ENCODE results near the gene PRUNE2. TPM values are rescaled to one million over a fixed set of nuclear protein-coding genes. Genes with fewer than 3 reads are reported as not detected.

The PRUNE2 gene
- total RNA-seq, 4 donors from 2014 or later: 586 to 728 (median 654) TPM

DNA sequence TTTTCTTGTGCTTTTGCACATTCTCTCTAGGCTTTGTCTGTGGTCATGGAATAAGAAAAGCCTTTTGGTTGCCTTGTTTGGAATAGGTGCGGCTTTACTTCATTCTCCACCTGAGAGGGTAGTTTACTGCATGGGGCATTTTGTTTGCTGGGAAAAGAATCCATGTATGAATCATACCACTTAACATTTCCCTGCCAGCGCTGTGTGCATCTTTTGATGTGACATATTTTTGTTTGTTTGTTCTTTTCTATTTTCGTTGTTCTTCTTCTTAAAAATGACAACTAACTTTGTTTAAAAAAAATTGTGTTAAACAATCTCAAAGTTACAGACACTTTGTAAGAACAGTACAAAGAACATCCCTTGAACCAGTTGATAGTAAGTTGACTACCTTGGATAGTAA lies 333.8 kb downstream of the PRUNE2 start:
- H3K4me1 ChIP-seq: peaks cover 0 to 15% (median 3%) of the 10 kb centered on the region in 4 donors
- intact Hi-C loops (cut with DNase I): no loop called here
- peaks cover 0 to 13% (median 4%) of the 10 kb centered on the region in 4 donors for H3K9me3 ChIP-seq
- WGBS: 81% methylated on average over 3 of the region's 3 CpGs
- TF ChIP-seq POLR2AphosphoS5 (IDR thresholded peaks at IDR 0.05): no peak
- H3K4me3 ChIP-seq: peak overlapping the region in 3 of 4 donors; percentile 50 to 62 (median 57)
- H3K27me3 ChIP-seq: peaks cover 0 to 17% (median 4%) of the 10 kb centered on the region in 4 donors
- H3K27ac ChIP-seq (replicated peaks in 1 of 4): no peak overlapping the region
- no peaks in the 10 kb centered on the region for H3K36me3 ChIP-seq
- DNase-seq (ENCODE audit: extremely low spot score): peak; percentile 37

DNA sequence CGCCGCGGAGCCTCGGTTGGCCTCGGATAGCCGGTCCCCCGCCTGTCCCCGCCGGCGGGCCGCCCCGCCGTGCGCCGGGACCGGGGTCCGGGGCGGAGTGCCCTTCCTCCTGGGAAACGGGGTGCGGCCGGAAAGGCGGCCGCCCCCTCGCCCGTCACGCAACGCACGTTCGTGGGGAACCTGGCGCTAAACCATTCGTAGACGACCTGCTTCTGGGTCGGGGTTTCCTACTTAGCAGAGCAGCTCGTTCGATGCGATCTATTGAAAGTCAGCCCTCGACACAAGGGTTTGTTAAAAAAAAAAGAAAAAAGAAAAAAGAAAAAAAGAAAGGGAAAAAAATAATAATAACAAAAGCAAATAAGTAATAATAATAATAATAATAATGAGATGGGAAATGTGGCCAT lies 334.2 kb downstream of the PRUNE2 start:
- peak; percentile 84 for DNase-seq (ENCODE audit: extremely low spot score)
- H3K36me3 ChIP-seq: no peaks in the 10 kb centered on the region
- H3K4me3 ChIP-seq: peak overlapping the region; percentile 50 to 62 (median 54)
- 36% methylated on average over 37 of the region's 37 CpGs for WGBS
- intact Hi-C loops (cut with DNase I): no loop called here
- TF ChIP-seq EP300 (IDR thresholded peaks at IDR 0.05) (no peak), POLR2AphosphoS5 (IDR thresholded peaks at IDR 0.05) (no peak), POLR2A (IDR thresholded peaks at IDR 0.05; ENCODE audit: low read depth) (no peak)
- TF ChIP-seq, protein P1, sequence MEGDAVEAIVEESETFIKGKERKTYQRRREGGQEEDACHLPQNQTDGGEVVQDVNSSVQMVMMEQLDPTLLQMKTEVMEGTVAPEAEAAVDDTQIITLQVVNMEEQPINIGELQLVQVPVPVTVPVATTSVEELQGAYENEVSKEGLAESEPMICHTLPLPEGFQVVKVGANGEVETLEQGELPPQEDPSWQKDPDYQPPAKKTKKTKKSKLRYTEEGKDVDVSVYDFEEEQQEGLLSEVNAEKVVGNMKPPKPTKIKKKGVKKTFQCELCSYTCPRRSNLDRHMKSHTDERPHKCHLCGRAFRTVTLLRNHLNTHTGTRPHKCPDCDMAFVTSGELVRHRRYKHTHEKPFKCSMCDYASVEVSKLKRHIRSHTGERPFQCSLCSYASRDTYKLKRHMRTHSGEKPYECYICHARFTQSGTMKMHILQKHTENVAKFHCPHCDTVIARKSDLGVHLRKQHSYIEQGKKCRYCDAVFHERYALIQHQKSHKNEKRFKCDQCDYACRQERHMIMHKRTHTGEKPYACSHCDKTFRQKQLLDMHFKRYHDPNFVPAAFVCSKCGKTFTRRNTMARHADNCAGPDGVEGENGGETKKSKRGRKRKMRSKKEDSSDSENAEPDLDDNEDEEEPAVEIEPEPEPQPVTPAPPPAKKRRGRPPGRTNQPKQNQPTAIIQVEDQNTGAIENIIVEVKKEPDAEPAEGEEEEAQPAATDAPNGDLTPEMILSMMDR (IDR thresholded peaks at IDR 0.05): no peak
- peaks cover 0 to 17% (median 4%) of the 10 kb centered on the region in 4 donors for H3K27me3 ChIP-seq
- H3K9me3 ChIP-seq: peaks cover 0 to 13% (median 4%) of the 10 kb centered on the region in 4 donors
- H3K27ac ChIP-seq (replicated peaks in 1 of 4): peak overlapping the region in 3 of 4 donors; percentile 26 to 57 (median 28)
- peaks cover 0 to 15% (median 3%) of the 10 kb centered on the region in 4 donors for H3K4me1 ChIP-seq

GRCh38 chr9:76571288-76571687 lies 334.6 kb downstream of the PRUNE2 start:
- intact Hi-C loops (cut with DNase I): no loop called here
- WGBS: 38% methylated on average over 3 of the region's 3 CpGs
- Histone ChIP-seq H3K9me3 (peaks cover 0 to 13% (median 4%) of the 10 kb centered on the region in 4 donors), H3K27me3 (peaks cover 0 to 17% (median 4%) of the 10 kb centered on the region in 4 donors), H3K36me3 (no peaks in the 10 kb centered on the region), H3K4me1 (peaks cover 0 to 15% (median 3%) of the 10 kb centered on the region in 4 donors), H3K4me3 (peak overlapping the region; percentile 50 to 62 (median 54)), H3K27ac (replicated peaks in 1 of 4) (peak overlapping the region in 3 of 4 donors; percentile 26 to 57 (median 28))
- TF ChIP-seq POLR2AphosphoS5 (IDR thresholded peaks at IDR 0.05): peak in 1 of 2 donors; percentile 27
- no peak for TF ChIP-seq POLR2A (IDR thresholded peaks at IDR 0.05; ENCODE audit: low read depth)
- no peak for TF ChIP-seq EP300 (IDR thresholded peaks at IDR 0.05)
- TF ChIP-seq, protein P1 (IDR thresholded peaks at IDR 0.05): no peak
- DNase-seq (ENCODE audit: extremely low spot score): no peak

- H3K27ac ChIP-seq (replicated peaks in 1 of 4): no peak overlapping the region
- H3K4me1 ChIP-seq: peaks cover 0 to 15% (median 3%) of the 10 kb centered on the region in 4 donors
- H3K27me3 ChIP-seq: peaks cover 0 to 17% (median 4%) of the 10 kb centered on the region in 4 donors
- H3K9me3 ChIP-seq: peaks cover 0 to 13% (median 4%) of the 10 kb centered on the region in 4 donors
- DNase-seq (ENCODE audit: extremely low spot score): no peak
- WGBS: 89% methylated on average over 2 of the region's 2 CpGs
- TF ChIP-seq EP300 (IDR thresholded peaks at IDR 0.05): no peak
- no peak for TF ChIP-seq POLR2AphosphoS5 (IDR thresholded peaks at IDR 0.05)
- TF ChIP-seq, protein P1 (IDR thresholded peaks at IDR 0.05): no peak
- no peak for TF ChIP-seq POLR2A (IDR thresholded peaks at IDR 0.05; ENCODE audit: low read depth)
- H3K4me3 ChIP-seq: peak overlapping the region in 2 of 4 donors; percentile 50 to 62
- no peaks in the 10 kb centered on the region for H3K36me3 ChIP-seq
- intact Hi-C loops (cut with DNase I): no loop called here
Observed at GRCh38 chr9:76570826-76571225, 335.1 kb downstream of the PRUNE2 start.

DNA sequence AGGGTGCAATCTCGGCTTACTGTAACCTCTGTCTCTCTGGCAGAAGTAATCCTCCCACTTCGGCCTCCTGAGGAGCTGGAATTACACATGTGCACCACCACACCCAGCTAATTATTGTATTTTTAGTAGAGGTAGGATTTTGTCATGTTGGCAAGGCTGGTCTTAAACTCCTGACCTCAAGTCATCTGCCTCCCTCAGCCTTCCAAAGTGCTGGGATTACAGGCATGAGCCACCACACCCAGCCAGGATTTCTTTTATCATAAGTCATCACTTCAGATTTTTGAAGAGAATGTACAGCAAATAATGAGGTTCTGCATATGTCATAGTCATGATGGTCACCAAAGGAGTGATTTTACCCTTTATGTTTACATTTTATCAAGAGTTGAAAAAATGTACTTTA lies 338.8 kb downstream of the PRUNE2 start:
- intact Hi-C loops (cut with DNase I): no loop called here
- no peaks in the 10 kb centered on the region for H3K36me3 ChIP-seq
- H3K27ac ChIP-seq (replicated peaks in 1 of 4): no peak overlapping the region
- TF ChIP-seq POLR2A (IDR thresholded peaks at IDR 0.05; ENCODE audit: low read depth) (no peak), EP300 (IDR thresholded peaks at IDR 0.05) (no peak), POLR2AphosphoS5 (IDR thresholded peaks at IDR 0.05) (no peak)
- TF ChIP-seq, protein P1 (IDR thresholded peaks at IDR 0.05): no peak
- DNase-seq (ENCODE audit: extremely low spot score): no peak
- peaks cover 0 to 20% (median 6%) of the 10 kb centered on the region in 4 donors for H3K4me1 ChIP-seq
- peaks cover 0 to 9% (median 3%) of the 10 kb centered on the region in 4 donors for H3K27me3 ChIP-seq
- no peak overlapping the region for H3K4me3 ChIP-seq
- 73% methylated on average over 2 of the region's 2 CpGs for WGBS
- peaks cover 0 to 13% (median 4%) of the 10 kb centered on the region in 4 donors for H3K9me3 ChIP-seq
